Sigmoid colon (tissue), 7 donors: ENCODE measurements around the gene CSNK1E. TPM values are rescaled to one million over a fixed set of nuclear protein-coding genes. Genes with fewer than 3 reads are reported as not detected.
A peak's percentile ranks its signal among the peaks of the same experiment; 100 is the strongest.

Source experiments
- DNase-seq: peaks from one replicate; pipeline ENCODE4 v3.0.0-alpha.2; 2019
- H3K27ac ChIP-seq, 4 donors: fragments of 200-600 bp; sonication (generic); one replicate each; pipeline ENCODE4 v1.5.1; 2016 to 2019; ENCODE audit warnings: mild to moderate bottlenecking in 1 of 4
- H3K27me3 ChIP-seq, 3 donors: fragments of 200-600 bp; sonication (generic); one replicate each; pipeline ENCODE4 v1.5.1; 2019; ENCODE audit warnings: mild to moderate bottlenecking in 1 of 3
- H3K36me3 ChIP-seq, 4 donors: fragments of 200-600 bp; sonication (generic); one replicate each; pipeline ENCODE4 v1.5.1; 2016 to 2019
- H3K4me1 ChIP-seq, 4 donors: fragments of 200-600 bp; sonication (generic); one replicate each; pipeline ENCODE4 v1.5.1; 2017 to 2019
- H3K4me3 ChIP-seq, 4 donors: fragments of 200-600 bp; sonication (generic); one replicate each; pipeline ENCODE4 v1.5.1; 2017 to 2019; ENCODE audit warnings: mild to moderate bottlenecking in 2 of 4, moderate library complexity in 1 of 4
- H3K9me3 ChIP-seq, 4 donors: fragments of 200-600 bp in 3 of 4; sonication (generic) in 3 of 4; one replicate each; pipeline versions ENCODE4 v1.5.1 to v1.6.1; 2013 to 2019
- CTCF ChIP-seq, 4 experiments: fragments of 450-650 bp in 3 of 4; fragments of 200-600 bp in 1 of 4; IDR thresholded peaks; one replicate each; pipeline ENCODE4 v1.5.1; 2016 to 2019; ENCODE audit warnings: antibody characterized with exemption in 4 of 4, mild to moderate bottlenecking in 3 of 4, moderate library complexity in 2 of 4
- EP300 ChIP-seq, 4 donors: sonication (generic); formaldehyde crosslinking; IDR thresholded peaks; one replicate each; pipeline ENCODE4 v1.6.1; 2017; ENCODE audit warnings: antibody characterized with exemption in 4 of 4
- POLR2A ChIP-seq, 2 donors: fragments of 450-650 bp; IDR thresholded peaks; one replicate each; pipeline ENCODE4 v1.6.1; 2016; ENCODE audit warnings: antibody characterized with exemption in 2 of 2, mild to moderate bottlenecking in 2 of 2, moderate library complexity in 2 of 2
- POLR2AphosphoS5 ChIP-seq, 4 donors: sonication (generic); formaldehyde crosslinking; IDR thresholded peaks; one replicate each; pipeline ENCODE4 v1.6.1; 2017; ENCODE audit warnings: antibody characterized with exemption in 4 of 4
- WGBS, 2 donors: extraction: QIAGEN DNeasy Blood & Tissue Kit; methylation state at CpG; one replicate each; pipeline ENCODE4 v1.1.7; 2013; 5-methylcytosine and 5-hydroxymethylcytosine counted together
- intact Hi-C: fragments of 100-400 bp; cut with DNase I; formaldehyde crosslinking; loops from one replicate; pipeline ENCODE4 v1.15.1; 2023
- polyA plus RNA-seq, 3 donors: library from polyadenylated mRNA; stranded (reverse); fragments of 200-250 nt; gene quantifications; one replicate each; pipeline ENCODE4 v1.2.3, GENCODE V29; 2013
- total RNA-seq, 4 donors: library from RNA; depleted of rRNA; stranded (reverse); fragments of >200 nt; gene quantifications; one replicate each; pipeline ENCODE4 v1.1.0, GENCODE V29; 2016
- donor health status: healthy with polysubstance abuse.
- donor health status: Bipolar disorder and iron deficiency.
- donor health status: healthy.

Gene CSNK1E
- total and polyA plus RNA-seq, 7 donors = 33.6 to 116 (median 63.7) TPM

DNA sequence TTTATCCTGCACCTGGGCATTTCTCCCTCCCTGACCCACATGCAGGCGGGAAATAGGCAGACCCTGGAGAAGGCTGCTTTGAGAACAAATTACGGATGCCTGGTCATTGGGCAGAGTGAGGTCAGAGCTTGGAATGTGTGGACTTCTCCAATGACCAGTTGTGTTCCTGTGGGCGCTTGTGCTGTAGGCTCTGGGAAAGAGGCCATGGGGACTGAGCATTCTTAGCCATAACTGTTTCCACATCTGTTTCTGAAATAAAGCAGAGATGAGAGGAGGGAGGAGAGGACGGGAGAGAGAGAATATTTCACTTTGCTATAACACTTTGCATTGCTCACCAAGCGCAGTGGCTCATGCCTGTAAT, 33.2 kb downstream of the CSNK1E start:
- Histone ChIP-seq H3K27me3 (no peaks in the 10 kb centered on the region), H3K4me3 (no peak overlapping the region), H3K4me1 (peaks cover 0 to 34% (median 27%) of the 10 kb centered on the region in 4 donors), H3K36me3 (peaks cover 0 to 5% (median 2%) of the 10 kb centered on the region in 4 donors), H3K27ac (peak overlapping the region; percentile 70 to 87 (median 83)), H3K9me3 (no peaks in the 10 kb centered on the region)
- intact Hi-C loops = no loop called here
- 85 to 87% methylated on average over 5 of the region's 5 CpGs for WGBS, 2 donors
- TF ChIP-seq POLR2AphosphoS5 (IDR thresholded peaks at IDR 0.05) (peak; percentile 47 to 88 (median 84)), CTCF (IDR thresholded peaks at IDR 0.05) (no peak), POLR2A (IDR thresholded peaks at IDR 0.05) (no peak), EP300 (IDR thresholded peaks at IDR 0.05) (peak in 1 of 4 donors; percentile 58)
- DNase-seq = peak; percentile 85

GRCh38 chr22:38282397-38282796, 34.8 kb downstream of the CSNK1E start:
- intact Hi-C loops = no loop called here
- Histone ChIP-seq H3K4me1 (peaks cover 0 to 34% (median 27%) of the 10 kb centered on the region in 4 donors), H3K4me3 (no peak overlapping the region), H3K27me3 (no peaks in the 10 kb centered on the region), H3K36me3 (no peaks in the 10 kb centered on the region), H3K9me3 (no peaks in the 10 kb centered on the region), H3K27ac (peak overlapping the region in 3 of 4 donors; percentile 79 to 87 (median 87))
- TF ChIP-seq POLR2A (IDR thresholded peaks at IDR 0.05) (no peak), POLR2AphosphoS5 (IDR thresholded peaks at IDR 0.05) (no peak), CTCF (IDR thresholded peaks at IDR 0.05) (no peak), EP300 (IDR thresholded peaks at IDR 0.05) (no peak)
- DNase-seq = no peak
- WGBS, 2 donors = 90 to 95% methylated on average over 9 of the region's 9 CpGs

GRCh38 chr22:38276166-38276565, 41.1 kb downstream of the CSNK1E start:
- WGBS, 2 donors = 61 to 85% methylated on average over 2 of the region's 2 CpGs

GRCh38 chr22:38273135-38273826, 44.0 kb downstream of the CSNK1E start:
- intact Hi-C loops = loop anchor here (2.0 to 5.0 kb wide), 2 partner anchors 42 to 71 kb away; partner anchors contain the start of gene MAFF
- TF ChIP-seq CTCF (IDR thresholded peaks at IDR 0.05) (no peak), POLR2A (IDR thresholded peaks at IDR 0.05) (no peak), EP300 (IDR thresholded peaks at IDR 0.05) (no peak), POLR2AphosphoS5 (IDR thresholded peaks at IDR 0.05) (no peak)
- H3K27ac ChIP-seq = peak overlapping the region; percentile 87 to 97 (median 92)
- no peaks in the 10 kb centered on the region for H3K27me3 ChIP-seq
- H3K36me3 ChIP-seq = no peaks in the 10 kb centered on the region
- no peak for DNase-seq
- H3K4me3 ChIP-seq = peak overlapping the region; percentile 76 to 99 (median 94)
- no peaks in the 10 kb centered on the region for H3K9me3 ChIP-seq
- WGBS, 2 donors = 18 to 20% methylated on average over 26 of the region's 26 CpGs
- peaks cover 0 to 48% (median 46%) of the 10 kb centered on the region in 4 donors for H3K4me1 ChIP-seq

More at GRCh38 chr22:38276166-38276565, 41.1 kb downstream of the CSNK1E start:
- Histone ChIP-seq H3K36me3 (no peaks in the 10 kb centered on the region), H3K4me3 (no peak overlapping the region), H3K9me3 (no peaks in the 10 kb centered on the region), H3K27ac (no peak overlapping the region), H3K4me1 (peaks cover 0 to 20% (median 17%) of the 10 kb centered on the region in 4 donors), H3K27me3 (no peaks in the 10 kb centered on the region)
- TF ChIP-seq EP300 (IDR thresholded peaks at IDR 0.05) (no peak), POLR2A (IDR thresholded peaks at IDR 0.05) (no peak), POLR2AphosphoS5 (IDR thresholded peaks at IDR 0.05) (no peak), CTCF (IDR thresholded peaks at IDR 0.05) (no peak)
- DNase-seq = no peak
- intact Hi-C loops = no loop called here
